Stimulated activated naive CD8-positive, alpha-beta T cell treated with anti-CD3 and anti-CD28 coated beads, Interleukin-15, amount 100 ng/mL, for 72 hours (primary cell): ENCODE measurements around the gene PUS1.
A peak's percentile ranks its signal among the peaks of the same experiment; 100 is the strongest.
"Not testable (repeated sequence)": the region's sequence is repeated elsewhere in the genome, so short reads cannot be mapped to it uniquely, and the experiment has no call there.

Experiments used
- ATAC-seq: fragments of 150-1000 bp; cut with Tn5 transposase; 2 replicates; pipeline ENCODE4 v1.10.0; 2021; ENCODE audit warnings: mild to moderate bottlenecking, moderate library complexity
- DNase-seq, 2 donors: peaks; one replicate each; pipeline ENCODE4 v3.0.0; 2021 to 2022
- H3K27ac Mint-ChIP-seq, 2 donors: one replicate each; pipeline ENCODE4 v1.8.0; 2022; ENCODE audit warnings: mild to moderate bottlenecking in 2 of 2, mixed read lengths in 2 of 2, moderate library complexity in 2 of 2
- H3K27me3 Mint-ChIP-seq: one replicate; pipeline ENCODE4 v1.8.0; 2022; ENCODE audit warnings: mixed read lengths
- H3K4me1 Mint-ChIP-seq: one replicate; pipeline ENCODE4 v1.8.0; 2022; ENCODE audit warnings: mild to moderate bottlenecking, mixed read lengths
- H3K4me3 Mint-ChIP-seq, 2 donors: one replicate each; pipeline ENCODE4 v1.8.0; 2022; ENCODE audit warnings: mild to moderate bottlenecking in 2 of 2, mixed read lengths in 2 of 2, moderate library complexity in 1 of 2
- H3K9me3 Mint-ChIP-seq, 2 donors: one replicate each; pipeline ENCODE4 v1.8.0; 2022; ENCODE audit warnings: mixed read lengths in 2 of 2

PUS1 gene

GRCh38 chr12:131950182-131950913 lies 21.3 kb downstream of the PUS1 start:
- peaks cover 38% of the 10 kb centered on the region for H3K4me1 Mint-ChIP-seq

DNA sequence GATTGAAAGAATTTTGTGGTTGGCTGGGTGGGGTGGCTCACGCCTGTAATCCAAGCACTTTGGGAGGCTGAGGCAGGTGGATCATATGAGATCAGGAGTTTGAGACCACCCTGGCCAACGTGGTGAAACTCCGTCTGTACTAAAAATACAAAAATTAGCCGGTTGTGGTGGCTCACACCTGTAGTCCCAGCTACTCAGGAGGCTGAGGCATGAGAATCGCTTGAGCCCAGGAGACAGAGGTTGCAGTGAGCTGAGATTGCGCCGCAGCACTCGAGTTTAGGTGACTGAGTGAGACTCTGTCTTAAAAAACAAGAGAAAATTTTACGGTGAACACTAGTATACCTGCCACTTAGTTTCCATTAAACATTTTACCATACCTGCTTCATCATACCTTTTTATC lies 24.7 kb downstream of the PUS1 start:
- H3K4me1 Mint-ChIP-seq: peaks cover 49% of the 10 kb centered on the region

More at GRCh38 chr12:131950182-131950913, 21.3 kb downstream of the PUS1 start:
- Mint-ChIP-seq H3K9me3 (no peaks in the 10 kb centered on the region), H3K27ac (peak overlapping the region; percentile 95 to 96), H3K4me3 (peak overlapping the region; percentile 89 to 92), H3K27me3 (no peaks in the 10 kb centered on the region)
- peak; percentile 42 for ATAC-seq
- DNase-seq: peak; percentile 33 to 42

DNA sequence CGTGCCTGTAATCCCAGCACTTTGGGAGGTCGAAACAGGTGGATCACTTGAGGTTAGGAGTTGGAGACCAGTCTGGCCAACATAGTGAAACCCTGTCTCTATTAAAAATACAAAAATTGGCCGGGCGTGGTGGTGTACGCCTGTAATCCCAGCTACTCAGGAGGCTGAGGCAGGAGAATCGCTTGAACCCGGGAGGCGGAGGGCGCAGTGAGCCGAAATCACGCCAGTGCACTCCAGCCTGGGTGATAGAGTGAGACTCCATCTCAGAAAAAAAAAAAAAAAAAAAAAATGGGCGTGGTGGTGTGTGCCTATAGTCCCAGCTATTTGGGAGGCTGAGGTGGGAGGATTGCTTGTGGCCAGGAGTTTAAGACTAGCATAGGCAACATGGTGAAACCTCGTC lies 25.4 kb downstream of the PUS1 start:
- not testable (repeated sequence) for H3K27me3 Mint-ChIP-seq, DNase-seq, H3K4me3 Mint-ChIP-seq, H3K9me3 Mint-ChIP-seq, ATAC-seq
- H3K4me1 Mint-ChIP-seq: peaks cover 52% of the 10 kb centered on the region
- H3K27ac Mint-ChIP-seq: peak overlapping the region in 1 of 2 donors; percentile 33

More for the DNA sequence above, 24.7 kb downstream of the PUS1 start:
- peak in 1 of 2 donors; percentile 4 for DNase-seq
- H3K4me3 Mint-ChIP-seq, ATAC-seq, H3K9me3 Mint-ChIP-seq, H3K27me3 Mint-ChIP-seq: not testable (repeated sequence)
- peak overlapping the region in 1 of 2 donors; percentile 52 for H3K27ac Mint-ChIP-seq

- ATAC-seq (no peak), DNase-seq (no peak)
- Mint-ChIP-seq H3K27ac (peak overlapping the region in 1 of 2 donors; percentile 16), H3K9me3 (no peaks in the 10 kb centered on the region), H3K27me3 (no peaks in the 10 kb centered on the region), H3K4me3 (no peak overlapping the region), H3K4me1 (peaks cover 66% of the 10 kb centered on the region)
Measured at GRCh38 chr12:131959116-131959515, 30.0 kb downstream of the PUS1 start.

- ATAC-seq: no peak
Measured at GRCh38 chr12:131959641-131960589, 30.8 kb downstream of the PUS1 start.

GRCh38 chr12:131960590-131961325 lies 31.7 kb downstream of the PUS1 start:
- DNase-seq, H3K4me3 Mint-ChIP-seq, H3K27me3 Mint-ChIP-seq, H3K9me3 Mint-ChIP-seq: not testable (repeated sequence)
- peak overlapping the region in 1 of 2 donors; percentile 19 for H3K27ac Mint-ChIP-seq
- H3K4me1 Mint-ChIP-seq: peaks cover 69% of the 10 kb centered on the region
- peak; percentile 40 for ATAC-seq

More at GRCh38 chr12:131959641-131960589, 30.8 kb downstream of the PUS1 start:
- Mint-ChIP-seq H3K27me3 (no peaks in the 10 kb centered on the region), H3K27ac (peak overlapping the region in 1 of 2 donors; percentile 54), H3K4me3 (no peak overlapping the region), H3K4me1 (peaks cover 69% of the 10 kb centered on the region), H3K9me3 (no peaks in the 10 kb centered on the region)
- no peak for DNase-seq

DNA sequence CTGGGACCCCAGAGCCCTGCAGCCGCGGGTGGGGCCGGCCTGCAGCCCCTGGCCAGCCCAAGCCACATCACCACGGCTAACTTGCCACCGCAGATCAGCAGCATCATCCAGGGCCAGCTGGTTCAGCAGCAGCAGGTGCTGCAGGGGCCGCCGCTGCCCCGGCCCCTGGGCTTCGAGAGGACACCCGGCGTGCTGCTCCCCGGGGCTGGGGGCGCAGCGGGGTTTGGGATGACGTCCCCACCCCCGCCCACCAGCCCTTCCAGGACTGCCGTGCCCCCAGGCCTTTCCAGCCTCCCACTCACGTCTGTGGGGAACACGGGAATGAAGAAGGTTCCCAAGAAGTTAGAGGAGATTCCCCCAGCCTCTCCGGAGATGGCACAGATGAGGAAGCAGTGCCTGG lies 32.3 kb downstream of the PUS1 start:
- not testable (repeated sequence) for H3K9me3 Mint-ChIP-seq, H3K4me3 Mint-ChIP-seq, DNase-seq, H3K27ac Mint-ChIP-seq, H3K27me3 Mint-ChIP-seq
- ATAC-seq: peak; percentile 46
- H3K4me1 Mint-ChIP-seq: peaks cover 63% of the 10 kb centered on the region

DNA sequence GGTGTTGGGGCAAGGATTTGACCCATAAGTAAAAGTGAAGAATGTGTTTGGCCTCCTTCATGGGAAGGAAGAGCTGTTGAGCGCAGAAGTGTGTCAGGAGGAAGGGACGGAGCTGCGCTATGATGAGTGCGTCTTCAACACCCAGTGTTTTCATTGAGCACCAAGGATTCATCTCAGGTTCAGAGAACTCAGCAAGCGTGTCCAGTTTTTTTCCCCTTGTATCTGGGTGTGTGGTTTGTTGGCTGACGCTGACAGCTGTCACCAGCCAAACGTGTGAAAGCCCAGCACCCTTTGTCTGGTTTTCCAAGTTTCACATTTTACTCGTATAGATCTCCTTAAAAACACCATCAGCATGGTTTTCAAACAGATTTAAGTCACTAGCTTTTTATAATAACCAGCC lies 33.0 kb downstream of the PUS1 start:
- ATAC-seq: no peak
- peak overlapping the region; percentile 0 to 85 for H3K27ac Mint-ChIP-seq
- H3K4me1 Mint-ChIP-seq: peaks cover 56% of the 10 kb centered on the region
- no peaks in the 10 kb centered on the region for H3K9me3 Mint-ChIP-seq
- DNase-seq: no peak
- no peaks in the 10 kb centered on the region for H3K27me3 Mint-ChIP-seq
- no peak overlapping the region for H3K4me3 Mint-ChIP-seq

DNA sequence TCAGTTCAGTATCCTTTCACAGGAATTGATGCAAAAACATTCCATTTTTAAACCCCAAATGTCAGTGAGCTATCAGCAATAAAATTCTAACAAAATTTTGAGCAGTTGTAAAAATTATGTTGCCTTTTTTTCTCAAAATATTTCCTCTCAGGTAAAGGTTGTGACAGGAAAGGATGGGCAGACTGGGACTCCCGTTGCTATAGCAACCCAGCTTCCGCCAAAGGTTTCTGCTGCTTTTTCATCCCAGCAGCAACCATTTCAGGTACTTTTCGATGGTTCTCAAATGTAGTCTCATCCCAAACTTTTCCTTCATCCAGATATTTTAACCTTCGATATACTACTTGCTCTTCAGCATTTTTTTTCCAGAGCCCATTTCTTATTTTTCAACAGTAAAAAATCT lies 34.3 kb downstream of the PUS1 start:
- no peak overlapping the region for H3K27ac Mint-ChIP-seq
- no peak overlapping the region for H3K4me3 Mint-ChIP-seq

DNA sequence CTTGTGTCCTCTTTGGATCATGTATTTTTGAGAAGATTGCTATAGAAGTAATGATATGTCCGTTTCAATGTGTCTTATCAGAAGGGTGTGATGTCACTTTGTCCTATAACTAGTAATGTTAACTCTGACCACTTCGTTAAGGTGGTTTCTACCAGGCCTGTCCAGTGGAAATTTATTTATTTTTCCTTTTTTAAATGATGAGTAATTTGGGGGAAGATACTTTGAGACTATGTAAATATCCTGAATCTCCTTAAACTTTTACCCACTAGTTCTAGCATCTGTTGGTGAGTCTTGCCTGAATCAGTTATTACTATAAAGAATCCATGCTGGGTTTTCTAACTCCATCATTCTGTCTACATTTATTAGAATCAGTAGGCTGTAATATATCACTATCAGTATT lies 36.0 kb downstream of the PUS1 start:
- H3K4me1 Mint-ChIP-seq: peaks cover 52% of the 10 kb centered on the region
- ATAC-seq: no peak

More for the DNA sequence above, 34.3 kb downstream of the PUS1 start:
- Mint-ChIP-seq H3K27me3 (no peaks in the 10 kb centered on the region), H3K4me1 (peaks cover 56% of the 10 kb centered on the region), H3K9me3 (no peaks in the 10 kb centered on the region)
- DNase-seq (no peak), ATAC-seq (no peak)

DNA sequence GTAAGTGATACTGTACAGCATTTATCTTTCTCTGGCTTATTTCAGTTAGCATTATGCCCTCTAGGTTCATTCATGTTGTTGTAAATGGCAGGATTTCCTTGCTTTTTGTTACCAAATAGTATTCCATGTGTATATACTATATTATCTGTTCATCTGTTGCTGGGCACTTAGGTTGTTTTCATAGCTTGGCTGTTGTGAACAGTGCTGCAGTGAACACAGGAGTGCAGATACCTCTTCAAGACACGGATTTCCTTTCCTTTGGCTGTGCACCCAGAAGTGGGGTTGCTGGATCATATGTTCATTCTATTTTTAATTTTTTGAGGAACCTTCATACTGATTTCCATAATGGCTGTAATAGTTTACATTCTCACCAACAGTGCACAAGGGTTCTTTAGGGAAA lies 42.1 kb downstream of the PUS1 start:
- no peak for DNase-seq
- Mint-ChIP-seq H3K4me1 (peaks cover 34% of the 10 kb centered on the region), H3K9me3 (no peaks in the 10 kb centered on the region), H3K27me3 (no peaks in the 10 kb centered on the region), H3K27ac (no peak overlapping the region), H3K4me3 (no peak overlapping the region)
- no peak for ATAC-seq

More for the DNA sequence above, 36.0 kb downstream of the PUS1 start:
- no peaks in the 10 kb centered on the region for H3K9me3 Mint-ChIP-seq
- DNase-seq: no peak
- H3K4me3 Mint-ChIP-seq: no peak overlapping the region
- no peak overlapping the region for H3K27ac Mint-ChIP-seq
- no peaks in the 10 kb centered on the region for H3K27me3 Mint-ChIP-seq

- no peak overlapping the region for H3K4me3 Mint-ChIP-seq
- H3K4me1 Mint-ChIP-seq: peaks cover 23% of the 10 kb centered on the region
- no peak for DNase-seq
- no peak for ATAC-seq
- no peaks in the 10 kb centered on the region for H3K9me3 Mint-ChIP-seq
- H3K27ac Mint-ChIP-seq: no peak overlapping the region
- no peaks in the 10 kb centered on the region for H3K27me3 Mint-ChIP-seq
Measured at GRCh38 chr12:131975228-131975627, 46.2 kb downstream of the PUS1 start.

DNA sequence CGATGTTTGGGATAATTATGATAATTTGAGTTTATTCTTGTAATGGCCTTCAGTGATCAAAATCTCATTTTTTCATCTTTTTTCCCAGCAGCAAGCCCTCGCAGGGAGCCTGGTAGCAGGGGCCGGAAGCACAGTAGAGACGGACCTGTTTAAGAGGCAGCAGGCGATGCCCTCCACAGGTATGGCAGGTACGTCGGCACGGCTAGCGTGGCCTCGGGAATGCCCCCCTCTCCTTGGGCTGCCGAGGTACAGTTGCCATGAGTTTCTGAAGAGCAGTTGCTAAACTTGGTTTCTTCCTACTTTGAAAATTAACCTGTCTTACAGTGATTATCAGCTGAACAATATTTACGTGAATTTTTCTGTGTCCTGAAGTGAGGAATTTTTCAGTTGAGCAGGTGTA lies 50.5 kb downstream of the PUS1 start:
- H3K27me3 Mint-ChIP-seq: no peaks in the 10 kb centered on the region
- no peak for DNase-seq
- H3K9me3 Mint-ChIP-seq: no peaks in the 10 kb centered on the region
- ATAC-seq: no peak
- no peak overlapping the region for H3K27ac Mint-ChIP-seq
- H3K4me1 Mint-ChIP-seq: peaks cover 10% of the 10 kb centered on the region
- no peak overlapping the region for H3K4me3 Mint-ChIP-seq

GRCh38 chr12:131980263-131980662 lies 51.2 kb downstream of the PUS1 start:
- ATAC-seq: no peak
- Mint-ChIP-seq H3K4me1 (peaks cover 10% of the 10 kb centered on the region), H3K27ac (peak overlapping the region in 1 of 2 donors; percentile 49)

GRCh38 chr12:131981388-131981787 lies 52.3 kb downstream of the PUS1 start:
- ATAC-seq (no peak), DNase-seq (no peak)
- no peak overlapping the region for H3K27ac Mint-ChIP-seq
- H3K27me3 Mint-ChIP-seq: no peaks in the 10 kb centered on the region
- no peak overlapping the region for H3K4me3 Mint-ChIP-seq
- no peaks in the 10 kb centered on the region for H3K9me3 Mint-ChIP-seq
- H3K4me1 Mint-ChIP-seq: peaks cover 10% of the 10 kb centered on the region

More at GRCh38 chr12:131980263-131980662, 51.2 kb downstream of the PUS1 start:
- no peak for DNase-seq
- Mint-ChIP-seq H3K27me3 (no peaks in the 10 kb centered on the region), H3K4me3 (no peak overlapping the region), H3K9me3 (no peaks in the 10 kb centered on the region)
